Transverse colon (tissue), 4 donors: ENCODE measurements around the gene DBX2. TPM values are rescaled to one million over a fixed set of nuclear protein-coding genes. Genes with fewer than 3 reads are reported as not detected.

Experiments
- DNase-seq: peaks from one replicate; pipeline ENCODE4 v3.0.0-alpha.2; 2019
- H3K27ac ChIP-seq, 4 donors: fragments of 200-600 bp; sonication (generic); 2 replicates each; pipeline ENCODE4 v1.5.1; 2016 to 2018; ENCODE audit warnings: inconsistent platforms in 4 of 4
- H3K27me3 ChIP-seq: fragments of 200-600 bp; sonication (generic); 2 replicates; pipeline ENCODE4 v1.5.1; 2017; ENCODE audit warnings: inconsistent platforms
- H3K36me3 ChIP-seq, 4 donors: fragments of 200-600 bp; sonication (generic); 2 replicates each; pipeline ENCODE4 v1.5.1; 2017 to 2019; ENCODE audit warnings: inconsistent platforms in 4 of 4
- H3K4me1 ChIP-seq, 4 donors: fragments of 200-600 bp; sonication (generic); 2 replicates each; pipeline ENCODE4 v1.5.1; 2017 to 2020; ENCODE audit warnings: inconsistent platforms in 4 of 4
- H3K4me3 ChIP-seq, 4 donors: fragments of 200-600 bp; sonication (generic); 1 replicate in 1 of 4; 2 replicates in 3 of 4; pipeline versions ENCODE4 v1.5.1 to v1.6.1; 2017 to 2019; ENCODE audit warnings: inconsistent platforms in 4 of 4
- H3K9me3 ChIP-seq, 2 donors: fragments of 200-600 bp; sonication (generic); 2 replicates each; pipeline ENCODE4 v1.5.1; 2017 to 2019; ENCODE audit warnings: inconsistent platforms in 2 of 2
- CTCF ChIP-seq, 5 experiments: fragments of 200-600 bp in 3 of 5; fragments of 450-650 bp in 2 of 5; sonication (generic) in 3 of 5; IDR thresholded peaks; 1 replicate in 2 of 5; 2 replicates in 3 of 5; pipeline ENCODE4 v1.5.1; 2016 to 2017; ENCODE audit warnings: antibody characterized with exemption in 5 of 5, inconsistent platforms in 3 of 5, mild to moderate bottlenecking in 2 of 5, moderate library complexity in 1 of 5
- EP300 ChIP-seq: sonication (generic); formaldehyde crosslinking; IDR thresholded peaks from one replicate; pipeline ENCODE4 v1.6.1; 2017; ENCODE audit warnings: antibody characterized with exemption, low read depth
- POLR2A ChIP-seq: fragments of 450-650 bp; IDR thresholded peaks from one replicate; pipeline ENCODE4 v1.6.1; 2016; ENCODE audit warnings: antibody characterized with exemption, mild to moderate bottlenecking, moderate library complexity
- POLR2AphosphoS5 ChIP-seq, 3 donors: sonication (generic); formaldehyde crosslinking; IDR thresholded peaks; one replicate each; pipeline ENCODE4 v1.6.1; 2016; ENCODE audit warnings: antibody characterized with exemption in 3 of 3
- WGBS, 2 donors: methylation state at CpG; one replicate each; pipeline ENCODE4 v1.1.5; 2018; ENCODE audit warnings: low coverage in 1 of 2; 5-methylcytosine and 5-hydroxymethylcytosine counted together
- in situ Hi-C, 4 donors: fragments of 200-750 bp; cut with MboI; loops; one replicate each; pipeline versions ENCODE4 v1.15.0 to v1.15.1; 2017; ENCODE audit warnings: low sequenced_read_pairs in 3 of 4, low pct_ligation_motif_present in 1 of 4, low pct_unique_long_range_greater_than_20kb in 1 of 4
- intact Hi-C: fragments of 100-400 bp; cut with DNase I; formaldehyde crosslinking; loops from one replicate; pipeline ENCODE4 v1.15.1; 2023; ENCODE audit warnings: low total_unique reads
- total RNA-seq, 4 donors: library from RNA; depleted of rRNA; stranded (reverse); fragments of >200 nt; gene quantifications; one replicate each; pipeline ENCODE4 v1.1.0, GENCODE V29; 2016

DBX2 gene
- total RNA-seq, 4 donors from 2014 or later, result 0.14 TPM; not detected in 3

GRCh38 chr12:44976246-44976645 is 74.7 kb downstream of the DBX2 start:
- no peak for TF ChIP-seq POLR2A
- TF ChIP-seq EP300, result no peak
- TF ChIP-seq POLR2AphosphoS5 (IDR thresholded peaks at IDR 0.05), result no peak
- no peak for TF ChIP-seq CTCF (IDR thresholded peaks at IDR 0.05)
- in situ Hi-C loops, result no loop called here
- Histone ChIP-seq H3K27me3 (no peaks in the 10 kb centered on the region), H3K4me3 (no peak overlapping the region), H3K9me3 (no peaks in the 10 kb centered on the region), H3K36me3 (no peaks in the 10 kb centered on the region), H3K27ac (no peak overlapping the region), H3K4me1 (no peaks in the 10 kb centered on the region)
- intact Hi-C loops, result no loop called here
- no peak for DNase-seq

GRCh38 chr12:44972746-44973421 is 78.0 kb downstream of the DBX2 start:
- Histone ChIP-seq H3K36me3 (no peaks in the 10 kb centered on the region), H3K4me1 (no peaks in the 10 kb centered on the region), H3K27me3 (no peaks in the 10 kb centered on the region), H3K27ac (no peak overlapping the region), H3K4me3 (no peak overlapping the region), H3K9me3 (no peaks in the 10 kb centered on the region)
- DNase-seq, result no peak
- TF ChIP-seq CTCF (IDR thresholded peaks at IDR 0.05) (peak in 2 of 5 experiments; percentile 15 to 19), POLR2AphosphoS5 (IDR thresholded peaks at IDR 0.05) (no peak), EP300 (no peak), POLR2A (no peak)
- in situ Hi-C loops, result no loop called here
- 37 to 71% methylated on average over 2 of the region's 2 CpGs for WGBS, 2 donors
- intact Hi-C loops, result no loop called here

GRCh38 chr12:44968965-44969364 is 81.9 kb downstream of the DBX2 start:
- TF ChIP-seq EP300 (no peak), CTCF (IDR thresholded peaks at IDR 0.05) (no peak), POLR2AphosphoS5 (IDR thresholded peaks at IDR 0.05) (no peak), POLR2A (no peak)
- Histone ChIP-seq H3K9me3 (peaks cover 0 to 4% of the 10 kb centered on the region in 2 donors), H3K27me3 (no peaks in the 10 kb centered on the region), H3K4me1 (no peaks in the 10 kb centered on the region), H3K4me3 (no peak overlapping the region), H3K27ac (no peak overlapping the region), H3K36me3 (no peaks in the 10 kb centered on the region)
- 41 to 70% methylated on average over 1 of the region's 1 CpG for WGBS, 2 donors
- no peak for DNase-seq
- intact Hi-C loops (no loop called here), in situ Hi-C loops (no loop called here)

Other genes with a start within 250 kb of the DBX2 start
- gene NELL2, start 174.8 kb downstream of the DBX2 start, total RNA-seq, result 10 to 100 TPM in 1 of 4 donors, 1 to 10 TPM in 3; 1.4 to 10.5 (median 9.5) TPM
- 10 to 100 TPM; 16.9 to 23.0 (median 20.4) TPM for gene ANO6, start 165.0 kb upstream of the DBX2 start, total RNA-seq